Thoracic aorta (tissue), 2 donors: Measurements from ENCODE around the gene KIAA1586. TPM values are rescaled to one million over a fixed set of nuclear protein-coding genes. Genes with fewer than 3 reads are reported as not detected.

ENCODE experiments used
- ATAC-seq: fragments of 150-250 bp; one replicate; pipeline ENCODE4 v1.8.0; 2017; ENCODE audit warnings: low read depth; ENCODE audit not compliant: insufficient number of reproducible peaks, low FRiP score
- DNase-seq: peaks from one replicate; pipeline ENCODE4 v3.0.0-alpha.2; 2020; ENCODE audit warnings: low spot score
- H3K27ac ChIP-seq, 2 donors: fragments of 200-600 bp; sonication (generic); 1 replicate in 1 of 2; 2 replicates in 1 of 2; pipeline ENCODE4 v1.5.1; 2016; ENCODE audit warnings: mild to moderate bottlenecking in 2 of 2, moderate library complexity in 2 of 2
- H3K27me3 ChIP-seq: fragments of 200-600 bp; sonication (generic); replicated peaks from 2 replicates; pipeline ENCODE4 v1.6.0; 2016; ENCODE audit warnings: mild to moderate bottlenecking; ENCODE audit not compliant: insufficient read depth
- H3K36me3 ChIP-seq: fragments of 200-600 bp; sonication (generic); one replicate; pipeline ENCODE4 v1.5.1; 2016
- H3K4me1 ChIP-seq, 2 donors: fragments of 200-600 bp; sonication (generic); 1 replicate in 1 of 2; 2 replicates in 1 of 2; pipeline versions ENCODE4 v1.5.1 to v1.6.0; 2016; ENCODE audit warnings: low read depth in 2 of 2, mild to moderate bottlenecking in 1 of 2; ENCODE audit not compliant: control insufficient read depth in 1 of 2
- H3K4me3 ChIP-seq: fragments of 200-600 bp; sonication (generic); 2 replicates; pipeline ENCODE4 v1.5.1; 2016; ENCODE audit warnings: mild to moderate bottlenecking
- H3K9me3 ChIP-seq: fragments of 200-600 bp; sonication (generic); 2 replicates; pipeline ENCODE4 v1.5.1; 2016
- CTCF ChIP-seq: fragments of 200-600 bp; sonication (generic); IDR thresholded peaks from one replicate; pipeline ENCODE4 v1.5.1; 2019; ENCODE audit warnings: antibody characterized with exemption
- total RNA-seq, 2 donors: library from RNA; depleted of rRNA; stranded (reverse); fragments of >200 nt; gene quantifications; one replicate each; pipeline versions ENCODE4 v1.1.0 to v1.2.3, GENCODE V29; 2016

Gene KIAA1586
- total RNA-seq, 2 donors from 2014 or later: 2.8 to 11.2 TPM

GRCh38 chr6:57094689-57095088 lies 48.2 kb downstream of the KIAA1586 start:
- Histone ChIP-seq H3K27ac (no peak overlapping the region), H3K9me3 (no peaks in the 10 kb centered on the region), H3K36me3 (peaks cover 8% of the 10 kb centered on the region), H3K4me1 (peaks cover 24 to 33% of the 10 kb centered on the region in 2 donors), H3K4me3 (no peak overlapping the region), H3K27me3 (no peaks in the 10 kb centered on the region)
- DNase-seq: no peak
- TF ChIP-seq CTCF: no peak
- no peak for ATAC-seq

- H3K4me3 ChIP-seq: no peak overlapping the region
- H3K9me3 ChIP-seq: no peaks in the 10 kb centered on the region
- H3K27me3 ChIP-seq: no peaks in the 10 kb centered on the region
- peaks cover 36% of the 10 kb centered on the region for H3K36me3 ChIP-seq
- H3K27ac ChIP-seq: no peak overlapping the region
- DNase-seq (no peak), ATAC-seq (no peak)
- peaks cover 17 to 19% of the 10 kb centered on the region in 2 donors for H3K4me1 ChIP-seq
- TF ChIP-seq CTCF: no peak
Observed at GRCh38 chr6:57097596-57097995, 51.1 kb downstream of the KIAA1586 start.

- H3K27ac ChIP-seq: no peak overlapping the region
- peaks cover 40% of the 10 kb centered on the region for H3K36me3 ChIP-seq
- no peak overlapping the region for H3K4me3 ChIP-seq
- no peak for DNase-seq
- no peaks in the 10 kb centered on the region for H3K27me3 ChIP-seq
- ATAC-seq: no peak
- TF ChIP-seq CTCF: no peak
- no peaks in the 10 kb centered on the region for H3K9me3 ChIP-seq
- H3K4me1 ChIP-seq: no peaks in the 10 kb centered on the region
Observed at GRCh38 chr6:57102976-57103375, 56.5 kb downstream of the KIAA1586 start.

GRCh38 chr6:57104336-57104735 lies 57.8 kb downstream of the KIAA1586 start:
- Histone ChIP-seq H3K4me3 (no peak overlapping the region), H3K36me3 (peaks cover 35% of the 10 kb centered on the region), H3K27ac (no peak overlapping the region), H3K9me3 (no peaks in the 10 kb centered on the region), H3K4me1 (no peaks in the 10 kb centered on the region), H3K27me3 (no peaks in the 10 kb centered on the region)
- DNase-seq: no peak
- TF ChIP-seq CTCF: no peak
- no peak for ATAC-seq

Other genes with a start within 250 kb of the KIAA1586 start
- gene BEND6, start 91.6 kb upstream of the KIAA1586 start, total RNA-seq: under 1 TPM; 0.21 to 0.27 TPM
- gene ZNF451, start 43.5 kb downstream of the KIAA1586 start, total RNA-seq: 10 to 100 TPM; 45.6 to 65.0 TPM
- 10 to 100 TPM; 15.7 to 19.6 TPM for gene BAG2, start 125.6 kb downstream of the KIAA1586 start, total RNA-seq
- gene RAB23, start 175.6 kb downstream of the KIAA1586 start, total RNA-seq: 10 to 100 TPM; 43.7 to 44.7 TPM